HG03439 (cell line): ENCODE measurements around the gene TTYH3.
"Not testable (repeated sequence)": the region's sequence is repeated elsewhere in the genome, so short reads cannot be mapped to it uniquely, and the experiment has no call there.

ENCODE experiments used
- ATAC-seq: cut with Tn5 transposase; IDR thresholded peaks from one replicate; pipeline ENCODE4 v1.9.1; 2021; ENCODE audit warnings: mild to moderate bottlenecking, moderate library complexity; ENCODE audit not compliant: unreplicated experiment

Gene TTYH3

GRCh38 chr7:2662273-2663120, 30.7 kb downstream of the TTYH3 start:
- no peak for ATAC-seq

DNA sequence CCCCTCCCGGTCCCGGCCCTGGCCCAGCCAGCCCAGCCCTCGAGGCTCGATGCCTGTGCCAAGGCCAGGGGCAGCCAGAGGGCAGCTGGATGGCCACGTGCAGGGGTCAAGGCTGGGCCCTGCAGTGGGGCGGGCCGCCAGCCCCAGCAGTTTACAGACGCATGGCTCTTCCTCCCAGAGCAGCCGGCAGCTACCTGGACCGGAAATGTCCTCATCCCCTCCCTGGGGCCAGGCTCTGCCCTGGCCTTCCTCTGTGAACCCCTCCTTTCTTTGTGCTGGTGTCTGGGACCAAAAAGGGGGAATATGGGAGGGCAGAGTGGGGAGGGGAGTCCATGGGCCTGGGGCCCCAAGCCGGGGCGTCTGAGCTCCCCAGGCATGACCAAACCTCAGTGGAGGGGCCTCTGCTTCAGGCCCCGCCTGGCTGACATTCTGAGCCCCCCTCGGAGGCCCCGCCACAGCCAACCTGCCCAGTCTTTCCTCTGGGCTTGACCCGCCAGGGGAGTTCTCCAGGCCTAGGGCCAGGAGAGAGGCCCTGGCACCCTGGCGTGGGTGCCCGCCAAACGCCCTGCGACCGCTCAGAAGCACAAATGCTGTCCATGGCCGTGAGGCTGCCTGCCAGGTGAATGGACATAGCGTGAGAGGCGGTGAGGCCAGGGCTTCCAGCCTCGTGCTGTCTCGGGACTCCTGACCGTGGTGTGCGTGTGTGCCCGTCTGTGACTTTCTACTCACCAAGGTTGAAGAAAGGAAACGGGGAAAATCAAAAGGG, 31.5 kb downstream of the TTYH3 start:
- no peak for ATAC-seq

- ATAC-seq: no peak
Measured at GRCh38 chr7:2663960-2664359, 32.2 kb downstream of the TTYH3 start.

DNA sequence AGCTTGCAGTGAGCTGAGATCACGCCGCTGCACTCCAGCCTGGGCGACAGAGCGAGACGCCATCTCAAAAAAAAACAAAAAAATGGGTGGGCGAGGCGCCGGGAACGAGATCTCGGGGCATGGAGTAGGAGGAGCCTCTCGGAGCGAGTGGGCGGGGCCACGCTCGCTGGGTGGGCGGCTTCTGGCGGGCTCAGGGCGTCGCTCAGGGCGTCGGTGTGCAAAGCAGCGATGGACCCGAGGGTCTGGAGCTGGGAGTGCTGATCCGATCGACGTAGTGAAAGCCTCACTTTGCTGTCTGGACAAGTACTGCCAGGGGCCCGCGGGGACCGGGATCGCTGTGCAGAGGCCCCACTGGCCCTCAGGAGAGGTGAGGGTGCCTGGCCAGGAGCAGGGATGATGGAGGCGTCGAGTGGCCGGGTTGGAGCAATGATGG, 33.6 kb downstream of the TTYH3 start:
- no peak for ATAC-seq

GRCh38 chr7:2666155-2666554, 34.4 kb downstream of the TTYH3 start:
- ATAC-seq: no peak

GRCh38 chr7:2666588-2667250, 34.9 kb downstream of the TTYH3 start:
- no peak for ATAC-seq

GRCh38 chr7:2667843-2668242, 36.1 kb downstream of the TTYH3 start:
- ATAC-seq: no peak

- ATAC-seq: no peak
Measured at GRCh38 chr7:2668401-2668800, 36.6 kb downstream of the TTYH3 start.

GRCh38 chr7:2670171-2670570, 38.4 kb downstream of the TTYH3 start:
- no peak for ATAC-seq

GRCh38 chr7:2670720-2671391, 39.1 kb downstream of the TTYH3 start:
- no peak for ATAC-seq

DNA sequence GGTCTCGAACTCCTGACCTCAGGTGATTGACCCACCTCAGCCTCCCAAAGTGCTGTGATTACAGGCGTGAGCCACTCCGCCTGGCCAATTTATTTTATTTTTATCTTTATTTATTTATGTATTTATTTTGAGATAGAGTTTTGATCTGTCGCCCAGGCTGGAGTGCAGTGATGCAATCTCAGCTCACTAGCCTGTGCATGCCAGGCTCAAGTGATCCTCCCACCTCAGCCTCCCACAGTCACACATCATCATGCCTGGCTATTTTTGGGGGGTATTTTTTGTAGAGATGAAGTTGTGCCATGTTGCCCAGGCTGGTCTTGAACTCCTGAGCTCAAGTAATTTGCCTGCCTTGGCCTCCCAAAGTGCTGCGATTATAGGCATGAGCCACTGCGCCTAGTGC, 41.4 kb downstream of the TTYH3 start:
- ATAC-seq: not testable (repeated sequence)

DNA sequence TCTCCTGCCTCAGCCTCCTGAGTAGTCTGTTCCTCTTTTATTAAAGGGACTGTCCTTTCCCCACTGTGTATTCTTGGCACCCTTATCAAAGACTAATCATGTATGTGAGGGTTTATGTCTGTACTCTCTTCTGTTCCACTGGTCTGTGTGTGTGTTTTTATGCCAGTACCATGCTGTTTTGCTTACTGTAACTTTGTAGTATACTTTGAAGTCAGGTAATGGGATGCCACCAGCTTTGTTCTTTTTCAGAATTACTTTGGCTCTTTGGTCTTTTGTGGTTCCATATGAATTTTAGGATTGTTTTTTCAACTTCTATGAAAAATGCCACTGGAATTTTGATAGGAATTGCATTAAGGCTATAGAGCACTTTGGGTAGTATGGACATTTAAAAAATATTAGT, 42.1 kb downstream of the TTYH3 start:
- ATAC-seq: no peak

DNA sequence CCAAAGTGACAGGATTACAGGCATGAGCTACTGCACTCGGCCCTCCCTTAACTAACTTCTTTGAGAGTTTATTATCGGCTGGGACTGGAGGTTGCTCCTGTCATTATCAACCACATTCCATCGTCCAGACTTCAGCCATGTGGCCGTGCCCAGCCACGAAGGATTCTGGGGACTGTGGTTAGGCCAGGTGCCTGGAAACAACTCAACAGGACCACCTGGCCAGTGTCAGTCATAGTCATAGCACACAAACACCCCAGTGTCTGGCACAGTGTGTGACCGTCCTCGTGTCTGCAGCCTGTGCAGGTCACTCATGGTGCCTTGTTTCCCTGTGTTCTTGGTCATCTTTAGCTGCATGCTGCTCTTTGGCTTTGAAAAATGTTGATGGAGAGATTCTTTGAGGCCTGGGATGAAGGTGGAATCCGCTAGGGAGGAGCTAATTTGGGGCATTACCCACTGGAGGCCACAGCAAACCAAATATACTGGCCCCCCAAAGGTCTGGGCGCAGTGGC, 43.5 kb downstream of the TTYH3 start:
- ATAC-seq: no peak

DNA sequence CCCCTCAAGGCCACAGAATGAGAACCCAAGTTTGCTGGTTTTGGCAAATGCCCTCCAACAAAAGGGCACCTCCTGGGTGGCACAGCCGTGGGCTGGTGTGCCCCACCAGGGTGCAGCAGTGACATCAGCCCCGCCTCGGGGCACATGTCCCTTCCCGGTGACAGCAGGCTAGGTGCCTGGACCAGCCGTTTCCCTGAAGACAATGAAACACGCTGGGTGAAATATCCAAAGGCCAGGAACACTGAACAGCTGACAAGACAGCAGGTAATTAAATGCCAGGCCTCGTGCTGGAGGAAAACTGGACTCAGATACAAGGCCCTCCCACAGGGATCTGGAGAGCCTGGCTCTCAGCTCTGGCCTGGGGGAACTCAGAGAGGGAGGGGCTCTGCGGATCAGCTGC, 44.8 kb downstream of the TTYH3 start:
- ATAC-seq: not testable (repeated sequence)

DNA sequence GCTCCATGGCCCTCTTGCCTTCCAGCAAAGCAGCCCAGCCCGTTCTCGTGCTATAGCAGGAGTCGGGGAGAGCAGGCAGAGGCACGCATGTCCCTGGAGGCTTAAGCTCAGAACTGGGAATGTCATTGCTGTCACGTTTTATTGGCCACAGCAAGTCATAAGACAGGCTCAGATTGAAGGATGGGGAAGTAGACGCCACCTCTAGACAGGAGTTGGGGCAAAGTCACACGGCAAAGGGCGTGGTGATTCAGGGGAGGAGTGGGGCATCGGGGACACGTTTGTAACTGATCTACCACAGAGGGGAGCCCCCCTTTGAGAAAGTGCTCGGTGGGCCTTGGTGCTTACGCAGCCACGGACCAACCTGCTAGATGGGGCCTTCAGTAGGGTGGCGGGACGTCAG, 46.7 kb downstream of the TTYH3 start:
- not testable (repeated sequence) for ATAC-seq

- not testable (repeated sequence) for ATAC-seq
Measured at GRCh38 chr7:2679135-2680127, 47.6 kb downstream of the TTYH3 start.

- no peak for ATAC-seq
Measured at GRCh38 chr7:2680256-2680655, 48.5 kb downstream of the TTYH3 start.

DNA sequence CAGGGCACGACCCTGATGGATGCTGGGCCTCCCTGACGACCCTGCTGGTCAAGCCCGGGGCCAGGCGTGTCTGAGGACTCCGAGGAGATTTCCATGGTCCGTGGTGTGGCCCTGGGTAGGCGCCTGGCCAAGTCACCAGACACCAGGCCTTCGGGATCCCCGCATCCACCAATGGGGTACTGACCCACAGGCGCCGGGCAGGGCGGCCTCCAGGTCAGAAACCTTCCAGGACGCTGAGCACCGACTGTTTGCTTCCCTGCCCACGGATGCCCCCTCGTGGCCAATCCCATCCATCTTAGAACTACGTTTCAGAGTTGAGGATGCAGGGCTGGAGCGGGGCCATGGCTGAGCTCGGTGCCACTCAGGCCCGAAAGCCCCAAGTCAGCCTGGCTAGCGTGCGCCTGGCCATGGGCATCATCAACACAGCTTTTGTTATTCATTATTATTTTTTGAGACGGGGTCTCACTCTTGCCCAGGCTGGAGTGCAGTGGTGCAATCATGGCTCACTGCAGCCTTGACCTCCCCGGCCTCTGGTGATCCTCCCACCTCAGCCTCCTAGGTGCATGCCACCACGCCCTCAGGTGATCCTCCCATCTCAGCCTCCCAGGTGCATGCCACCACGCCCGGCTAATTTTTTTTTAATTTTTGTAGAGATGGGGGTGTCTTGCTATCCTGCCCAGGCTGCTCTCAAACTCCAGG, 49.2 kb downstream of the TTYH3 start:
- ATAC-seq: no peak
